IPS-18c (cell line): Measurements from ENCODE around the gene ZNF580.

Experiments used
- H3K4me3 ChIP-seq: 2 replicates; pipeline ENCODE4 v1.7.0; 2013; ENCODE audit warnings: low read depth, mild to moderate bottlenecking, low read length, moderate library complexity; ENCODE audit not compliant: insufficient read depth
- H3K9me3 ChIP-seq: one replicate; pipeline ENCODE4 v1.6.1; 2013; ENCODE audit warnings: mild to moderate bottlenecking, low read length, moderate library complexity; ENCODE audit not compliant: control insufficient read depth, insufficient read depth

The ZNF580 gene

DNA sequence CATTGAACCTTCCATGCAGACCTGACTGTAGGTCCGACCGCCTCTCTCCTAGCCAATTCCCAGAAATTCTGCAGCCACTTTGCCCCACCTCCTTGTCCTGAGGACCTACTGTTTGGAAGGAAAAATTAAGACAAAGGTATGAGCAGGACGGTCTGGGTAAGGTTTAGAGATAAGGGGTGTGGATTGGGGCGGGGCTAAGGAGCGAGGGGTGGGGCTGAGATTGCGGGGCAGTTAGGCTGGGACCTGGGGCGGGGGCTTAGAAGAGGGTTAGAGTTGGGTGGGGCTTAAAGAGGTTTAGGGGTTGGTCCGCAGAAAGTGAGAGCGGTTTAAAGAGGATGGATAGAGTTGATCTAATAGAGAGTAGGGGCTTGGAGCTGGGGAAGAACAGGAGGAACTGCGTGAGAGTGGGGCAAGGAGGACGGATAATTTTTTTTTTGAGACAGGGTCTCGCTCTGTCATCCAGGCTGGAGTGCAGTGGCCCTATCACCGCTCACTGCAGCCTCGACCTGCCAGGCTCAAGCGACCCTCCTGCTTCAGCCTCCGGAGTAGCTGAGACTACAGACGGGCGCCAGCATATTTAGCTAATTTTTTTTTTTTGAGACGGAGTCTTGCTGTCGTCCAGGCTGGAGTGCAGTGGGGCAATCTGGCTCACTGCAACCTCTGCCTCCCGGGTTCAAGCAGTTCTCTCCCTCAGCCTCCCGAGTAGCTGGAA lies 37.1 kb upstream of the ZNF580 start:
- Histone ChIP-seq H3K4me3 (no peak overlapping the region; the same call in 1 of the 2 replicates), H3K9me3 (no peaks in the 10 kb centered on the region)

DNA sequence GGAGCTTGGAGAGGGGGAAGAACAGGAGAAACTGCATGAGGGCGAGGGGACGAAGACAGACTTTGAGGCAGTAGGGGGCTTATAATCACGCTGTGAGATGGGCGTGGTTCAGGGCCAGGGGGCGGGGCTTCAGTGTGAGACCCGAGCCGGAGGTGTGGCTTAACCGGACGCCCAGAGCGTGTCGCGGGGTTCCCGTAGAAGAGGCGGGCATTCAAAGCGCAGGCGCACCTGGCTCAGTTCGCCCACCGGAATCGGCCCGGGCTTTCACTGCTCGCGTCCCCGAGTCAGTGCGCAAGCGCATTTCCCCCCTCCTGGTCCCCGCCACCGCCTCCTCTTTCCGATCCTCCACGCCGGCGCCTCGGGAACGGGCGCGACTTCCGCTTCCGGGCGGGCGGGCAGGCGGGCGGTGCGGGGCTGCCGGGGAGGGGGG lies 35.6 kb upstream of the ZNF580 start:
- Histone ChIP-seq H3K9me3 (no peaks in the 10 kb centered on the region), H3K4me3 (peak overlapping the region; percentile 82)

DNA sequence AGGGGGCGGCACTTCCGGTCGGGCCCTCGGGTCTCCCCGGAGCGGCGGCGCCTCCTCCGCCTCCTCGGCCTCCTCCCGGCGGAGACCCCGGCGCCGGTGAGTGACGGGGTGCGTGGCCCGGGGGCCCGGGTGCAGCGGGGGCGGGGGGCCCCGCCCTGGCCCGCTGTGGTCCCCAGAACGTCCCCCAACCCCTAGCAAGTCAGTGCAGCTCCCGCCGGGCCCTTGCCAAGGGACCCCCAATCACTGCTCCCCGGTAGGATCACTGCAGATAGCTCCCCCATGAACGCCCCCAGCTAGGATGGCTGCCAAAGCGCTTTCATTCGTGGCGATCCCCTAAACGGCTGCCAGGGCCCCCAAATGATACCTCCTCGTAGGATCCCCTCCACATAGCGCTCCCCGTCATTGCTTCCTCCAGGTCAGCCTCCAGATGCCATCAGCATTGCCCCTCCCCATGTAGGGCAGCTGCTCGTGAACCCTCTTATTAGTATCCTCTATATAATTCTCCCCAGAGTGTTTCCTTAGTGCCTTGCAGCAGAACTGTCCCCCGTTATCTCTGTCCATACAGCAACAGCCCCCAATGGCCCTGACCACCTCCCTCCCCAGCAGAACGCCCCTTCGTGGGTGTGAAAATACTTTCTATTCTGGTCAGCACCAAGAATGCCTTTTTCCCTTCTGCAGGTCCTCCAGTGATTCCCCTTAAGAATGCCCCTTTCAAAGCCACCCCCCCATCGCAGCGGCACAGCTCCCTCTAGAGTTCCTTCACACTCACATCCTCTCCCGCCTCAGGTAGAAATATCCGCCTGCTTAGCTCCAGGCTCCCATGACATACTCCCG lies 34.9 kb upstream of the ZNF580 start, which contains the start of gene ZNF865:
ZNF865 (plus strand) TSS at position 11 of the 834 bp plus-strand sequence. CDS start 7,972 bp downstream, outside the sequence.
- Histone ChIP-seq H3K4me3 (peak within 1 kb of the TSS; percentile 82), H3K9me3 (no peaks in the 10 kb centered on the region)

DNA sequence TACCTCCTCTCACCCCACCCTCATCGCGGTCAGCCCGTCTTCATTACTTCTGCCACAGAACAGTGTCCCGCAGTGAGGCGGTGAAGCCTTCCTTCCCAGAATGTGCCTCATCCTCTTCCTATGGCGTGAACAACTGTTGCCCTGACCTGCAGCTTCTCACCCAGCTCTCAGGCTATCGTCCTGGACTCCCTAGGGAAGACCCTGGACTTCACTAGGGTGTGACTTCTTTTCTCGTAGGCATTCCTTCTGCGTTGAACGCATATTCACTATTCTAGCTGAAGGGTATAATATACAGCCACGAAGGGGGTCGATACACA lies 34.4 kb upstream of the ZNF580 start:
- Histone ChIP-seq H3K9me3 (no peaks in the 10 kb centered on the region), H3K4me3 (peak overlapping the region; percentile 82; the same call in 1 of the 2 replicates)

DNA sequence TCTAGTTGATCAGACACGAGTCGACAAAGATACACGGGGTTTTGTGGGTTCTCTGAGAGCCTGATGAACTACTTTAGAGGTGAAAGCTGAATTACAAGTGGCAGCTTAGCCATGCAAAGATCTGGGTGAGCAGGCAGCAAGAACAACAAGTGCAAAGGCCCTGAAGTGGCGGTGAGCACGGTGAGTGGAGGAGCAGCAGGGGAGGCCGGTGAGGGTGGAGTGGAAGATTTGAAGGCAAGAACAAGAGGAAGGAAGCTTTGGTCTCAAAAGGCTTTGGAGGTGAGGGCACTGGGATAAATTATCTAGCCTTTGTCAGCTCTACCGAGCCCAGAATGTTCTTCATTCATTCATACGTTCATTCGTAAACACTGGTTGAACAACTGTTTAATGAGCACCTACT lies 34.0 kb upstream of the ZNF580 start:
- no peaks in the 10 kb centered on the region for H3K9me3 ChIP-seq
- peak overlapping the region; percentile 82; the same call in 1 of the 2 replicates for H3K4me3 ChIP-seq

DNA sequence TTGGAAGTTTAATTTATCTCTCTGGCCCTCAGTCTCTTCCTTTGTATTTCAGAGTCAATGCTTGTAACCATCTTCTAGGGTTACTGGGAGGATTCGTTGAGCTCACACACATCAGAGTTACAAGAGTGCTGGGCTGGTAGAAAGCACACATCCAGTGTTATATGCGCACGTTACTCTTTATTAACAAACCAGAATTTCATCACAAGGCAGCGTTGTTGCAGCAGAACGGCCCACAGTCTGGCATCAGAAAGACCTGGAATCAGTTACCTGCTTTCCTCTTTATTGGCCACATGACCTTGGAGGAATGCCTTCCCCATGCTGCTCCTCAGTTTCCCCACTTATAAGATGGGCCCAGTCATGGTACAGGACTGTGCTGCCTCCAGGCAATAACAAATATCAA lies 31.5 kb upstream of the ZNF580 start:
- Histone ChIP-seq H3K4me3 (no peak overlapping the region), H3K9me3 (no peaks in the 10 kb centered on the region)

DNA sequence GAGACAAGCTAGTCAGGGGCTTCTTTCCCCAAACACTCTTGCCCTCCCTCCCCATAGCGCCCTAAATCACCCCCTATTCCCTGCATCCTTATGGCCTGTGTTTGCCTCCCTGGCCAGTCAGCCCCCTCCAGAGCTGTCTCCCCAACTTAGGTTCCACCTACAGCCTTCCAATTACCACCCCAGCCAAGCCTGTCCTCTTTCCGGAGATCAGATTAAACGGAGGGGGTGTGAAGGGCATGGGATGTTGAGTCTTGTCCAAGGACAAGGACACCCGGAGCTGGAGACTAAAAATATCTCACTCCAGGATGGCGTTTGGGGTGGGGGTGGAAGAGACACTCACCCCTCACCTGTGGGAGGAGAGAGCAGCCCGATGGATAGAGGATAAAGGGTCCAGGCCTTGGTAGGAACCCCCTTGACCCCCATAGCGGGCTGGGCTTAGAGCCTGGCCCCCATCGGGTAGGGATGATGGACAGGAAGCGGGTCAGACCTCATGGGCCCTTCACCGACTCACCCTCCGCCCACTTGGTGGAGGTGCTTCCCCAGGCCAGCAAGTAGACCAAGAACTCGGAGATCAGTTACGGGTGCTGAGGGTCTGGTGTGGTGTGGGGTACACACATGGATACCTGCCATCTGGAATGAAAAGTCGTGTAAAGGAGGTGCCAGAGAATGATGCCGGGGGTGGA lies 29.4 kb upstream of the ZNF580 start:
- Histone ChIP-seq H3K9me3 (no peaks in the 10 kb centered on the region), H3K4me3 (no peak overlapping the region)

DNA sequence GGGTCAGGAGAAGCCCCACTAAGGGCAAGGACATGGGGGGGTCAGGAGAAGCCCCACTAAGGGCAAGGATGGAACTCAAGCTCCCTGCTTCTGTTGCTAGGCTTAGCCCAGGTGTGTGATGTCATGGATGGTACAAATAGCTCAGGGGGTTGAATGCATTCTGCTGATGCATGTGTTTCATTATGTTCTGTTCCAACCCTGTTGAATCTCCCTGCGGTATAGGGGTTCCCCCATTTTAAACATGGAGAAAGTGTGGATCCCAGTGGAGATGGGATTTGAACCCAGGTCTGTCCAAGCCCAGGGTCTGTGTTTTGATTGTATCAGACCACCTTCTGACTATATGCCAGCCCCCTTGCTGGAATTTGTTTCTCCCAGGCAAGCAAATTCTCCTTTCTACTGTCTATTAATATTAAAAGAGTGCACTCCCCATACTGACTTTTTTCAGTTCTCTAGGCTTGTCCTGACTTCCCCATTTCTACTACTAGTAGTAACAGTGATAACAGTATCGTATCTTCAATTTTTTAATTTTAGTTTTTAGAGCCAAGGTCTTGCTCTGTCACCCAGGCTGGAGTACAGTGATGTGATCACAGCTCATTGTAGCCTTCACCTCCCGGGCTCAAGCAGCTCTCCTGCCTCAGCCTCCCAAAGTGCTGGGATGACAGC lies 28.7 kb upstream of the ZNF580 start:
- Histone ChIP-seq H3K4me3 (no peak overlapping the region), H3K9me3 (no peaks in the 10 kb centered on the region)

DNA sequence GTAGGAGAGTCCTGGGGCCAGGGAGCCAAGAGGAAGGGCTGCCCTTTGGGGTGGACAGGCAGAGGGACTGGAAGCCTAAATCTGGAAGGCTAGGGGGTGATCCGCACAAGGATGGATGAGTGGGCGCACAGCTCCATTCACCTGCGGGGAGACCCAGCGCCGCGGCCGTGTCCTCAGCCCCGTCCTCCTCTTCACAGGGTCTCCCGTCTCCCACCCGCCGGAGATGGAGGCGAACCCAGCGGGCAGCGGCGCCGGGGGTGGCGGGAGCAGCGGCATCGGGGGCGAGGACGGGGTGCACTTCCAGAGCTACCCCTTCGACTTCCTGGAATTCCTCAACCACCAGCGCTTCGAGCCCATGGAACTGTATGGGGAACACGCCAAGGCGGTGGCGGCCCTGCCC lies 27.4 kb upstream of the ZNF580 start:
- Histone ChIP-seq H3K4me3 (no peak overlapping the region), H3K9me3 (peaks cover 3% of the 10 kb centered on the region)

DNA sequence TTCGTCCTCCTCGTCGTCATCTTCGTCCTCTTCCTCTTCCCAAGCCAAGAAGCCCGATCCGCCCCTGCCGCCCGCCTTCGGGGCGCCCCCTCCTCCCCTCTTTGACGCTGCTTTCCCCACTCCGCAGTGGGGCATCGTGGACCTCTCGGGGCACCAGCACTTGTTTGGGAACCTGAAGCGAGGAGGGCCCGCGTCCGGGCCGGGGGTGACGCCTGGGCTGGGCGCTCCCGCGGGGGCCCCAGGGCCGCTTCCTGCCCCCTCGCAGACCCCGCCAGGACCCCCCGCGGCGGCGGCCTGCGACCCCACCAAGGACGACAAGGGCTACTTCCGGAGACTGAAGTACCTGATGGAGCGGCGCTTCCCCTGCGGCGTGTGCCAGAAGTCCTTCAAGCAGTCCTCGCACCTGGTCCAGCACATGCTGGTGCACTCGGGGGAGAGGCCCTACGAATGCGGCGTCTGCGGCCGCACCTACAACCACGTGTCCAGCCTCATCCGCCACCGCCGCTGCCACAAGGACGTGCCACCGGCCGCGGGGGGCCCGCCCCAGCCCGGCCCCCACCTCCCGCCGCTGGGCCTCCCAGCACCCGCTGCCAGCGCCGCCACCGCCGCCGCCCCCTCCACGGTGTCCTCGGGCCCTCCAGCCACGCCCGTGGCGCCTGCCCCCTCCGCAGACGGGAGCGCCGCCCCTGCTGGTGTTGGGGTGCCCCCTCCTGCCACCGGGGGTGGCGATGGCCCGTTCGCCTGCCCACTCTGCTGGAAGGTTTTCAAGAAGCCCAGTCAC lies 26.7 kb upstream of the ZNF580 start:
- no peak overlapping the region for H3K4me3 ChIP-seq
- peaks cover 3% of the 10 kb centered on the region for H3K9me3 ChIP-seq

DNA sequence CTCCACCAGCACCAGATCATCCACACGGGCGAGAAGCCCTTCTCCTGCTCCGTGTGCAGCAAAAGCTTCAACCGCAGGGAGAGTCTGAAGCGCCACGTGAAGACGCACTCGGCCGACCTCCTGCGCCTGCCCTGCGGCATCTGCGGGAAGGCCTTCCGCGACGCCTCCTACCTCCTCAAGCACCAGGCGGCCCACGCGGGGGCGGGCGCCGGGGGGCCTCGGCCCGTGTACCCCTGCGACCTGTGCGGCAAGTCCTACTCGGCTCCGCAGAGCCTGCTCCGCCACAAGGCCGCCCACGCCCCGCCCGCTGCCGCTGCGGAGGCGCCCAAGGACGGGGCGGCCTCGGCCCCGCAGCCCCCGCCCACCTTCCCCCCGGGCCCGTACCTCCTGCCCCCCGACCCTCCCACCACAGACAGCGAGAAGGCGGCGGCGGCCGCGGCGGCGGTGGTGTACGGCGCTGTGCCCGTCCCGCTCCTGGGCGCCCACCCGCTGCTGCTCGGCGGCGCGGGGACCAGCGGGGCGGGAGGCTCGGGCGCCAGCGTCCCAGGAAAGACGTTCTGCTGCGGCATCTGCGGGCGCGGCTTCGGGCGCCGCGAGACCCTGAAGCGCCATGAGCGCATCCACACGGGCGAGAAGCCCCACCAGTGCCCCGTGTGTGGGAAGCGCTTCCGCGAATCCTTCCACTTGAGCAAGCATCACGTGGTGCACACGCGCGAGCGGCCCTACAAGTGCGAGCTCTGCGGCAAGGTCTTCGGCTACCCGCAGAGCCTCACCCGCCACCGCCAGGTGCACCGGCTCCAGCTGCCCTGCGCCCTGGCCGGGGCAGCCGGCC lies 25.9 kb upstream of the ZNF580 start:
- H3K4me3 ChIP-seq = no peak overlapping the region
- peaks cover 3% of the 10 kb centered on the region for H3K9me3 ChIP-seq

DNA sequence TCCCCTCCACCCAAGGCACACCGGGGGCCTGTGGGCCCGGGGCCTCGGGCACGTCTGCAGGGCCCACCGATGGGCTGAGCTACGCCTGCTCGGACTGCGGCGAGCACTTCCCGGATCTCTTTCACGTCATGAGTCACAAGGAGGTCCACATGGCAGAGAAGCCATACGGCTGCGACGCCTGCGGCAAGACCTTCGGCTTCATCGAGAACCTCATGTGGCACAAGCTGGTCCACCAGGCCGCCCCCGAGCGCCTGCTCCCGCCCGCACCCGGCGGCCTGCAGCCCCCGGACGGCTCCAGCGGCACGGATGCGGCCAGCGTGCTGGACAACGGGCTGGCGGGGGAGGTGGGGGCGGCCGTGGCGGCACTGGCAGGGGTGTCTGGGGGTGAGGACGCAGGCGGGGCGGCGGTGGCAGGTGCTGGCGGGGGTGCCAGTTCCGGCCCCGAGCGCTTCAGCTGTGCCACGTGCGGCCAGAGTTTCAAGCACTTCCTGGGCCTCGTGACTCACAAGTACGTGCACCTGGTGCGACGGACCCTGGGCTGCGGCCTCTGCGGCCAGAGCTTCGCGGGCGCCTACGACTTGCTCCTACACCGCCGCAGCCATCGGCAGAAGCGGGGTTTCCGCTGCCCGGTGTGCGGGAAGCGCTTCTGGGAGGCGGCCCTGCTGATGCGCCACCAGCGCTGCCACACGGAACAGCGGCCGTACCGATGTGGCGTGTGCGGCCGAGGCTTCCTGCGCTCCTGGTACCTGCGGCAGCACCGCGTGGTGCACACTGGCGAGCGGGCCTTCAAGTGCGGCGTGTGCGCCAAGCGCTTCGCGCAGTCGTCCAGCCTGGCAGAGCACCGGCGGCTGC lies 25.0 kb upstream of the ZNF580 start:
- H3K4me3 ChIP-seq = no peak overlapping the region
- peaks cover 3% of the 10 kb centered on the region for H3K9me3 ChIP-seq

DNA sequence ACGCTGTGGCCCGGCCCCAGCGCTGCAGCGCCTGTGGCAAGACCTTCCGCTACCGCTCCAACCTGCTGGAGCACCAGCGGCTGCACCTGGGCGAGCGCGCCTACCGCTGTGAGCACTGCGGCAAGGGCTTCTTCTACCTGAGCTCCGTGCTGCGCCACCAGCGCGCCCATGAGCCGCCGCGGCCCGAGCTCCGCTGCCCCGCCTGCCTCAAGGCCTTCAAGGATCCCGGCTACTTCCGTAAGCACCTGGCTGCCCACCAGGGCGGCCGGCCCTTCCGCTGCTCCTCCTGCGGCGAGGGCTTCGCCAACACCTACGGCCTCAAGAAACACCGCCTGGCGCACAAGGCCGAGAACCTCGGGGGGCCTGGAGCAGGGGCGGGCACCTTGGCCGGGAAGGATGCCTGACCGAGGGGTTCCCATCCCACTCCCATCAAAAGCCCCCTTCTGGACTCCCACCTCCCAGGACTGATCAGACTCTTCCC lies 24.4 kb upstream of the ZNF580 start:
- Histone ChIP-seq H3K9me3 (peaks cover 3% of the 10 kb centered on the region), H3K4me3 (no peak overlapping the region)

DNA sequence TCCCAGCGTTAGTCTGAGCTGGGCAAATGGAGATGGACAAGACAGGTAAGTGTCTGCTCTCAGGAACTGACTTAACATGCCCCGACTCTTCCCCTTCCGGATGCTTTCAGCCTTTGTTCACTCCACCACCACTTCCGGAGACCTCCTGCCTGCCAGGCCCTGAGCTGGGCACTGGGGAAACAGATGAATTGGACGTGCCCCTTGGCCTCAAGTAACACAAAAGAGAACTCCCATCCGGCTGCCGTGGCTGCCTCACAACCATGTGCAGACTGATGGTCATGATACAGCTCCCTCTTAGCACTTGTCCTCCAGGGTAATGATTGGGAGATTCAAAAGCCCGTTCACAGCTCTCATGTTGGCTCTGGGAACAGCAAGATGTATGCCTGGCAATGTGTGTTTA lies 23.4 kb upstream of the ZNF580 start:
- Histone ChIP-seq H3K9me3 (peaks cover 3% of the 10 kb centered on the region), H3K4me3 (no peak overlapping the region)

DNA sequence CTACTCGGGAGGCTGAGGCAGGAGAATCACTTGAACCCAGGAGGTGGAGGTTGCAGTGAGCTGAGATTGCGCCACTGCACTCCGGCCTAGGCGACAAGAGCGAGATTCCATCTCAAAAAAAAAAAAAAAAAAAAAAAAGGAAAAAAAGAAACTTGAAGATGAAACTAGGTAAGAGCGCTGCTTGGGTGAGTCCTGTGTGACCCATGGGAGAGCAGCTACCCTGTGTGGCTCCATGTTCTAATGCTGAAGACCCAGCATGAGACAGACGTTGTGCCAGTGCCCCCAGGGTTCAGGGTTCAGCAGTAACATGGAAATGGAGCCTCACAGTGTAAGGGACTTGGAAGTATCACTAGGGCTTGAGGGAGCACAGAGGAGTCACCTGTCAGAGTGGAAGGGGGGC lies 22.4 kb upstream of the ZNF580 start:
- H3K9me3 ChIP-seq = peaks cover 3% of the 10 kb centered on the region

More for the DNA sequence above, 22.4 kb upstream of the ZNF580 start:
- no peak overlapping the region for H3K4me3 ChIP-seq
